Inflammatory macrophage treated with lipopolysaccharide for 1 hour (primary cell): ENCODE measurements around the gene LPP.
"Not testable (repeated sequence)": the region's sequence is repeated elsewhere in the genome, so short reads cannot be mapped to it uniquely, and the experiment has no call there.

Source experiments
- DNase-seq, 2 donors: peaks; one replicate each; pipeline ENCODE4 v3.0.0-alpha.2; 2020 to 2022

Gene LPP

GRCh38 chr3:188416041-188416440 is 262.1 kb downstream of the LPP start:
- no peak for DNase-seq

DNA sequence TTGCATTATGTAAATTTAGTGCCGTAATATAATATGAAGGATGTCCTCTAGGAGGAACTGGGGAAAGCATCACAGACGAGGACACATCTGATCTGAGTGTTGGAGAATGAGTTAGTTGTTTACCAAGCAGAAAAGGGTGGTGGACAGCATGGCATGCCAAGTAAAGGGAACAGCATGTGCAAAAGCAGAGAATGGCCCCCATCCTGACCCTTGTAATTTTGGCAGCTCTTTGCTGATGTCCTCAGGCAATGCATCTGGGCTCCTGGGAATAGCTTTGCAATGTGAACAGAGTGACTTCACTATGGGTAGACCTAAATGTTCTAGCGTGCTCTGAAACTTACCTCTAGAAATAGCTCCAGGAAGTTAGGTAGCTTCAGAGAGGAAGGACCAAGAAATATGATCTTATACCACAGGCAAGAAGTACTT is 263.3 kb downstream of the LPP start:
- DNase-seq, result no peak

DNA sequence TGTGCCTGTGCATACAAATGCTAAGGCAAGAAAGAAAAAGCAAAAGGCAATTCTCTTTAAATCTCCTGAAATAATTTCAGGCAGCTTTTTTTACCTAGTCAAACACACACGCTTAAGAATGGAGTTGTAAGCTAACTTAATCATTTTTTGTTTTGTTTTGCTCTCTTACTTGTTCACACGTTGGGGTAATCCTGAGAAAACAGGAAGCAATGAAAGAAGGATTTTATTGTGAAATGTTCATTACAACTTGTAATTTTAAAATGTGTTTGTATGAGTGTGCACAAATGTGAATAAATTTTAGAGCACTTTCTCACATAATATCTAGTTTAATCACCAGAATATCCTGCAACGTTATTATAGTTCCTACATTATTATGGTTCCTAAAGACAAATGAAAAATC is 263.8 kb downstream of the LPP start:
- DNase-seq, result peak; percentile 55 to 58

- no peak for DNase-seq
Measured at GRCh38 chr3:188421151-188421821, 267.3 kb downstream of the LPP start.

DNA sequence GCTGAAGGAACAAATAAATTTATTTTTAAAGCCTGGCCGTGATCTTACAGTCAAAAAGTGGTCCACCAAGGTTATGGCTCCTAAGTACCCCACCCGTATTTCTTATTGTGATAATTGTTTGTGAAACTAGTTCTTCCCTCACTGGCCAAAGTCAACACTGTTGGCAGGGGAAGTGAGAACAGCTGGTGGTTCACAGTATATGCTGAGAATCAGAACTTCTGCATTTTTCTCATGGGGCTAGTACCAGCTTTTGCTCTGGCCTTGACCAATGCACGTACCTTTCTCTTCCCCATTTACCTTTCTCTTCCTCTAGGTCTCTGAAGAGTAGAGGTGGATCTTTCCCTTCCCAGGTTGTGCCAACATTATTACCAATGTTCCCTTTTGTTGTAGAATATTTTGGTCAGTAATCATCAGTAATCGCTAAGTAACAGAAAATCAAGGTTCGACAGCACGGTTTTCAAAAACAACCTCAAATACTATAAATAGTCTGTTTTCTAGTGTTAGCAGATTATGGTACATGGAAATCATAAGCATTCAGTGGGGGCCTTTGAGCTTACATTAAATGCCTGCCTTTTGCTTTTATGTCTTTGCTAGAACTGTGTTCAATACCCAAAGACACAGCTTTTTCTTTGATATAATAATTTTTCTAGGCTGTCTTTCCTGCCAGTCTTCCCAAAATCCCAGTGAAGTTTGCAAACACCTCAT is 268.0 kb downstream of the LPP start:
- peak; percentile 77 to 90 for DNase-seq

- DNase-seq, result peak; percentile 72 to 99
Measured at GRCh38 chr3:188427981-188428380, 274.0 kb downstream of the LPP start.

- no peak for DNase-seq
Measured at GRCh38 chr3:188431040-188431439, 277.1 kb downstream of the LPP start.

DNA sequence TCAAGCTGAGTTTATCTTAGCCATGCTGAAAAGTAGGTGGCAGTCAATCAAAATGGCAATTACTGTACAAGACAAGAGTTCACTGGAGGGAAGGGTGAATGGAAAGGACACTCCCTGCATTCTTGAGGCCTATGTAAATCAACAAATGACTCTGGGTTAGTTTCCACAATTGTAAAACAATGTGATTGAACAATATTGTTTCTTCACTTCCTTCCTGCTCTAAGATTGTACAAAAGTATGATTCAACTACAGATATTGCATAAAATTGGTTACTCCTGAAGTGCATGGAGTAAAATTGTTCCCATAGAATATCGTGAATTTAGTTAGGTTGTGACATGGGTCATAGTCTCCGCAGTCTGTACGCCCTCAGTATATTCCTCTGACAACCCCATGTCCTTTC is 277.6 kb downstream of the LPP start:
- DNase-seq, result peak; percentile 93 to 100

DNA sequence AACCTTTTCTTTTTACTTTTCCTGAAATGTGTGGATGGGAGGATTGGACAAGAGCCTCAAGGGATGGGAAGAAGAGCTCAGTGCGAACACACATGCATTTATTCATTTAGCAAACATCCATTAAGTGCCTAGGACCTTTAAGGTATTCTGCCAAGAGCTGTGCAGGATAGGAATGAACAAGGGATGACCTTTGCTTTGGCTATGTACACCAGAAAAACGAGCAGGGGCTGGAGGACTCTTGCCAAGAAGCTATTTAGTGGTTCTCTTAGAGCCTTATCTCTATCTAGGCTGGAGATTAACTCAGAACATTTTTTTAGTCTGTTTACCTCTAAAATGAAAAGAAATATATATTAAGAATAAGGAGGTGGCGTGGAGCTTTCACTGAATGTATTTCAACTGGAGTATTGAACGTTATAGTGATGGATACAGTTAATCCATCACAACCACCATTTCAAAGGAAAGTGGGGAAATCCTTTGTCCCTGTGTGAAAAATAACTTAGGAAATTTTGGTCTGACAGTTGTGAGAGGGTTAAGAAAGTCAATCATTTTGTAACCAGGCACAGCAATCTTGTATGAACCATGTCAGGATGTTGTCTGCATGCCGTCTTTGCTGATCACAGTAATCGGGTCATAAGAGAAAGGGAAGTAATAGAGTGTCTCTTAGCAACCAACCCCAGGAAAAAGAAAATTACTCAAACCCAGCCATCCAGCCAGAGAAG is 279.0 kb downstream of the LPP start:
- peak; percentile 76 to 92 for DNase-seq

DNA sequence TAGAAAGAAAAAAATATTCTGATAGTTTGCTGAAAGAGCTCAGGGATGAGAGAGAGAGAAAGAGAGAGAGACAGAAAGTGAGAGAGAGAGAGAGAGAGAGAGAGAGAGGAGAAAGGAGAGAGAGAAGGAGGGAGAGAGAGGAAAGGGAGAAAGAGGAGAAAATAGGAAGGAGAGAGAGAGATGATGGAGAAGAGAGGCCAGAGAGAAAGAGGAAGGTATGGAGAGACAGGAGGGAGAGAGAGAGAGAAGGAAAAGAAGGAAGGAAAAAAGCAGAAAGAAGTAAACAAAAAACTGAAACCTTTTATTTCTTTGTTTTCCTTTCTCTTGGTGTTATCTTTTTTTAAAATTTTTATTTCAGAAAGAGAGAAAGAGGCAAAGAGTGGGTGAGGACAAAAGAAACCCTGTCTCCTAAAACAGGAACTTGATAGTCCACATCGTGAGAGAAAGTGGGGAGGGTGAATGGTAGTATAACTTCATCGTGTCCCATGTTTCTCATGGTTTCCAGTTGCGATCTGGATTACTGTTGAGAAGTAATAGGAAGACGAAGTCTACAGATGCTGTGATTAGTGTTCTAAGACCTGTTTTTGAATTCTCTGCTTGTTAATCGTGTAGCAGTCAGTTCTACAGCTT is 279.7 kb downstream of the LPP start:
- peak; percentile 59 to 62 for DNase-seq

DNA sequence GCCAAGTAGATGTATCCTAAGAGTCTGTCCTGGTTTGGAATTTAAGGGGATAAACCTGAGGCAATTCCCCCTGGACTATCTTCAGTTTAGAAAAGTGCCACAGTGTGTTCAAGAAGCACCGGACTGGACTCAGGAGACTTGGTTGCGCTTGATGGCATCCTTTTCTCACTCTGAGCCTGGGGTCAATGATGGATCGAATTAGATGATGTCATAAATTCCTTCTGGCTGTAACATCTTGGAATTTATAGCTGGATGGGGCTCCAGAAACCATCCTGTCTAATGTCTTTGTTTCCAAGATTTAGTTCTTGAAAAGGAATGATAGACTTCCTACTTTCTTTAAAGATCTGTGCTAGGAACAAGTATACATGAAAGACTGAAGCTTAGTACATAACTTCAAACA is 280.6 kb downstream of the LPP start:
- no peak for DNase-seq

- no peak for DNase-seq
Measured at GRCh38 chr3:188435266-188435665, 281.3 kb downstream of the LPP start.

GRCh38 chr3:188437926-188438325 is 284.0 kb downstream of the LPP start:
- peak in 1 of 2 donors; percentile 48 for DNase-seq

GRCh38 chr3:188439080-188439479 is 285.1 kb downstream of the LPP start:
- peak; percentile 89 to 98 for DNase-seq

- DNase-seq, result peak; percentile 30 to 64
Measured at GRCh38 chr3:188440340-188440972, 286.5 kb downstream of the LPP start.

- no peak for DNase-seq
Measured at GRCh38 chr3:188442430-188442829, 288.5 kb downstream of the LPP start.

GRCh38 chr3:188445175-188445574 is 291.2 kb downstream of the LPP start:
- not testable (repeated sequence) for DNase-seq

GRCh38 chr3:188446014-188446413 is 292.1 kb downstream of the LPP start:
- no peak for DNase-seq

GRCh38 chr3:188446766-188447165 is 292.8 kb downstream of the LPP start:
- no peak for DNase-seq

GRCh38 chr3:188448813-188449212 is 294.9 kb downstream of the LPP start:
- DNase-seq, result no peak

DNA sequence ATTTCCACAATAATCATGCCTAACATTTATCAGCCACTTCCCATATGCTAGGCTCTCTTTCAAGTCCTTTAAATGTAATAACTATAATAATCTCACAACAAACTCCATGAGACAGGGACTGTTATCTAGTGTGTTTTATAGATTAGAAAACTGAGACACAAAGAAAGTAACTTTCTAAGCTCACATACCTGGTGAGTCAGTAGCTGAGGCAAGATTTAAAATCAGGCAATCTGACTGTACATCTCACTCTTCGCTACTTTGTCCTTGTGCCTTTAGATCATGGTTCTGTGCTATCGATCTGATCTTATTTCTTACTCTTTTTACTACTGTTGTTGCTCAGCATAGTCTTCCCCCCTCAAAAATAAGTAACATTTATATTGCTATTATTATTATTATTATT is 295.5 kb downstream of the LPP start:
- DNase-seq, result no peak

DNA sequence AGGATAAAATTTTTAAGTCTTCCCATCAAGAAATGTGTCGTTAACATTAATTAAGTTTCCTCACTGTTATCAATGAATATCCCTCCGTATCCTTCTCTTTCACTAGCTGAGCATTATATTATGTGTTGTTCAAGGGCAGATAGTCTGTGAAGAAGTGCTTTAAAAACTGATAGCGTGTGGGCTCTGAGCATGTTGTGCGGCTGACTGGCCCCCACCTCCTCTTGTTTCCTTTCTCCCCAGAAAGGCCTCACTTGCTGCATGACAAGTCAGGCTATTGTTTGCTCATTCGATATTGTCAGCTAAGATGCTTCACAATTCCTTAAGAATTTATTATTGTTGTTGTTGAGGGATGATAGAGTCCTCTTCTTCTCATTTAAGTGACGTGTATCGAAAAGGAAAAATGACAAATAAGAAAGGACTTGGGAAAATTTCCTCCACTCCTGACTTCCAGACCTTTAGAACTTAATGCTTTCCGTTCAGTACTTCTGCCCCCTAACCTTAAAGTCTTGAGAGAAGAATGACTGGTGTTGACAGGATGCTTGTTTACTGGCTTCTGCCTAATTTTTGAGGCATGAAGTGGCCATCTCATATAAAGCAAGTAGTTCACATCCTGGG is 298.3 kb downstream of the LPP start:
- DNase-seq, result no peak
